ENCODE data around the gene VTCN1. TPM values are rescaled to one million over a fixed set of nuclear protein-coding genes. Genes with fewer than 3 reads are reported as not detected.
A peak's percentile ranks its signal among the peaks of the same experiment; 100 is the strongest.

Gene VTCN1
- total RNA-seq, 1 donor from 2014 or later, result 0.47 TPM

GRCh38 chr1:117146072-117146471, 64.7 kb downstream of the VTCN1 start:
- TF ChIP-seq CTCF (conservative IDR thresholded peaks at IDR 0.05), result no peak
- Mint-ChIP-seq H3K4me1 (peaks cover 35% of the 10 kb centered on the region), H3K36me3 (ENCODE audit: low read depth) (no peaks in the 10 kb centered on the region), H3K27ac (ENCODE audit: unreplicated experiment) (no peak overlapping the region), H3K9me3 (no peaks in the 10 kb centered on the region), H3K4me3 (no peak overlapping the region), H3K27me3 (ENCODE audit: low read depth) (no peaks in the 10 kb centered on the region)
- no peak for DNase-seq (ENCODE audit: low read depth, low spot score)

- Mint-ChIP-seq H3K4me1 (peaks cover 30% of the 10 kb centered on the region), H3K27ac (ENCODE audit: unreplicated experiment) (peak overlapping the region; percentile 53), H3K27me3 (ENCODE audit: low read depth) (no peaks in the 10 kb centered on the region), H3K9me3 (no peaks in the 10 kb centered on the region), H3K4me3 (no peak overlapping the region), H3K36me3 (ENCODE audit: low read depth) (no peaks in the 10 kb centered on the region)
- no peak for TF ChIP-seq CTCF (conservative IDR thresholded peaks at IDR 0.05)
- no peak for DNase-seq (ENCODE audit: low read depth, low spot score)
These were observed 66.9 kb downstream of the VTCN1 start for GRCh38 chr1:117143871-117144270.

GRCh38 chr1:117143172-117143571, 67.6 kb downstream of the VTCN1 start:
- Mint-ChIP-seq H3K36me3 (ENCODE audit: low read depth) (no peaks in the 10 kb centered on the region), H3K27me3 (ENCODE audit: low read depth) (no peaks in the 10 kb centered on the region), H3K4me3 (no peak overlapping the region), H3K9me3 (no peaks in the 10 kb centered on the region), H3K27ac (ENCODE audit: unreplicated experiment) (no peak overlapping the region), H3K4me1 (peaks cover 30% of the 10 kb centered on the region)
- TF ChIP-seq CTCF (conservative IDR thresholded peaks at IDR 0.05), result no peak
- DNase-seq (ENCODE audit: low read depth, low spot score), result no peak

- DNase-seq (ENCODE audit: low read depth, low spot score), result no peak
- H3K4me1 Mint-ChIP-seq, result peaks cover 29% of the 10 kb centered on the region
- H3K27me3 Mint-ChIP-seq (ENCODE audit: low read depth), result no peaks in the 10 kb centered on the region
- TF ChIP-seq CTCF (conservative IDR thresholded peaks at IDR 0.05), result no peak
- H3K4me3 Mint-ChIP-seq, result no peak overlapping the region
- H3K36me3 Mint-ChIP-seq (ENCODE audit: low read depth), result no peaks in the 10 kb centered on the region
- H3K9me3 Mint-ChIP-seq, result no peaks in the 10 kb centered on the region
- H3K27ac Mint-ChIP-seq (ENCODE audit: unreplicated experiment), result no peak overlapping the region
These were observed 68.5 kb downstream of the VTCN1 start for GRCh38 chr1:117142200-117142599.

- DNase-seq (ENCODE audit: low read depth, low spot score), result no peak
- no peak for TF ChIP-seq CTCF (conservative IDR thresholded peaks at IDR 0.05)
- H3K4me3 Mint-ChIP-seq, result no peak overlapping the region
- peaks cover 24% of the 10 kb centered on the region for H3K4me1 Mint-ChIP-seq
- no peaks in the 10 kb centered on the region for H3K9me3 Mint-ChIP-seq
- no peaks in the 10 kb centered on the region for H3K36me3 Mint-ChIP-seq (ENCODE audit: low read depth)
- H3K27me3 Mint-ChIP-seq (ENCODE audit: low read depth), result no peaks in the 10 kb centered on the region
- no peak overlapping the region for H3K27ac Mint-ChIP-seq (ENCODE audit: unreplicated experiment)
These were observed 72.2 kb downstream of the VTCN1 start for GRCh38 chr1:117138561-117138960.

- no peak for DNase-seq (ENCODE audit: low read depth, low spot score)
- no peak overlapping the region for H3K27ac Mint-ChIP-seq (ENCODE audit: unreplicated experiment)
- H3K27me3 Mint-ChIP-seq (ENCODE audit: low read depth), result no peaks in the 10 kb centered on the region
- no peak overlapping the region for H3K4me3 Mint-ChIP-seq
- H3K4me1 Mint-ChIP-seq, result peaks cover 24% of the 10 kb centered on the region
- no peak for TF ChIP-seq CTCF (conservative IDR thresholded peaks at IDR 0.05)
- H3K9me3 Mint-ChIP-seq, result no peaks in the 10 kb centered on the region
- no peaks in the 10 kb centered on the region for H3K36me3 Mint-ChIP-seq (ENCODE audit: low read depth)
These were observed 72.6 kb downstream of the VTCN1 start for GRCh38 chr1:117138106-117138505.
